WTC11 (cell line): Measurements from ENCODE around the gene IRF1. TPM values are rescaled to one million over a fixed set of nuclear protein-coding genes. Genes with fewer than 3 reads are reported as not detected.

ENCODE experiments used
- CREB1 ChIP-seq: sonication (generic); formaldehyde crosslinking; IDR thresholded peaks from 2 replicates; pipeline ENCODE4 v1.8.0; 2023; ENCODE audit warnings: mild to moderate bottlenecking, missing genetic modification reagents
- CTCF ChIP-seq: fragments of 200-600 bp; IDR thresholded peaks from 2 replicates; pipeline ENCODE4 v1.8.0; 2022; ENCODE audit warnings: antibody characterized with exemption
- ELF4 ChIP-seq: sonication (generic); formaldehyde crosslinking; IDR thresholded peaks from 2 replicates; pipeline ENCODE4 v1.8.1; 2022; ENCODE audit warnings: low read depth, mild to moderate bottlenecking, moderate library complexity, missing genetic modification reagents
- EMX1 ChIP-seq: fragments of 250-450 bp; sonication (Bioruptor Pico); IDR thresholded peaks from 2 replicates; pipeline ENCODE4 v1.8.0; 2021; ENCODE audit warnings: mild to moderate bottlenecking
- ETV6 ChIP-seq: sonication (generic); formaldehyde crosslinking; IDR thresholded peaks from 2 replicates; pipeline ENCODE4 v1.8.1; 2022; ENCODE audit warnings: mild to moderate bottlenecking, missing genetic modification reagents
- GABPB1 ChIP-seq: sonication (generic); formaldehyde crosslinking; IDR thresholded peaks from 2 replicates; pipeline ENCODE4 v1.8.1; 2023; ENCODE audit warnings: mild to moderate bottlenecking, missing genetic modification reagents
- GRHL2 ChIP-seq: fragments of 250-450 bp; sonication (Bioruptor Pico); IDR thresholded peaks from 2 replicates; pipeline ENCODE4 v1.8.0; 2022; ENCODE audit warnings: mild to moderate bottlenecking, moderate library complexity; ENCODE audit not compliant: insufficient replicate concordance, severe bottlenecking
- GTF2I ChIP-seq: fragments of 250-450 bp; sonication (Bioruptor Pico); conservative IDR thresholded peaks from 2 replicates; pipeline ENCODE4 v1.4.0; 2021; ENCODE audit warnings: mild to moderate bottlenecking
- IRF1 ChIP-seq: sonication (generic); formaldehyde crosslinking; IDR thresholded peaks from 2 replicates; pipeline ENCODE4 v1.8.0; 2023; ENCODE audit warnings: missing genetic modification reagents
- IRF2 ChIP-seq: sonication (generic); formaldehyde crosslinking; IDR thresholded peaks from 2 replicates; pipeline ENCODE4 v1.8.0; 2022; ENCODE audit warnings: low read depth, missing genetic modification reagents, borderline replicate concordance
- JUN ChIP-seq: sonication (generic); formaldehyde crosslinking; IDR thresholded peaks from 2 replicates; pipeline ENCODE4 v1.8.0; 2023; ENCODE audit warnings: mild to moderate bottlenecking, missing genetic modification reagents
- KAT7 ChIP-seq: sonication (generic); formaldehyde crosslinking; IDR thresholded peaks from 2 replicates; pipeline ENCODE4 v1.8.1; 2023; ENCODE audit warnings: missing genetic modification reagents, mild to moderate bottlenecking, borderline replicate concordance
- MAX ChIP-seq: sonication (generic); formaldehyde crosslinking; IDR thresholded peaks from 2 replicates; pipeline ENCODE4 v1.8.0; 2022; ENCODE audit warnings: mild to moderate bottlenecking, missing genetic modification reagents
- NFATC4 ChIP-seq: fragments of 250-450 bp; sonication (Bioruptor Pico); IDR thresholded peaks from 2 replicates; pipeline ENCODE4 v1.9.0; 2021; ENCODE audit warnings: mild to moderate bottlenecking
- NFYB ChIP-seq: sonication (generic); formaldehyde crosslinking; conservative IDR thresholded peaks from 2 replicates; pipeline ENCODE4 v1.8.0; 2022; ENCODE audit warnings: low read depth, missing genetic modification reagents
- NR1H2 ChIP-seq: sonication (generic); formaldehyde crosslinking; IDR thresholded peaks from 2 replicates; pipeline ENCODE4 v1.9.0; 2021; ENCODE audit warnings: mild to moderate bottlenecking, moderate library complexity, missing genetic modification reagents
- NR3C1 ChIP-seq: sonication (generic); formaldehyde crosslinking; conservative IDR thresholded peaks from 2 replicates; pipeline ENCODE4 v1.8.1; 2023; ENCODE audit warnings: low read depth, mild to moderate bottlenecking, missing genetic modification reagents
- PRRX2 ChIP-seq: fragments of 250-450 bp; sonication (Bioruptor Pico); IDR thresholded peaks from 2 replicates; pipeline ENCODE4 v1.8.0; 2021; ENCODE audit warnings: mild to moderate bottlenecking
- RORB ChIP-seq: fragments of 250-450 bp; sonication (Bioruptor Pico); IDR thresholded peaks from 2 replicates; pipeline ENCODE4 v1.9.0; 2021; ENCODE audit warnings: mild to moderate bottlenecking
- ZMAT4 ChIP-seq: fragments of 250-450 bp; sonication (Bioruptor Pico); IDR thresholded peaks from 2 replicates; pipeline ENCODE4 v1.9.0; 2021; ENCODE audit warnings: mild to moderate bottlenecking
- ZNF121 ChIP-seq: sonication (generic); formaldehyde crosslinking; IDR thresholded peaks from 2 replicates; pipeline ENCODE4 v1.8.0; 2023; ENCODE audit warnings: missing genetic modification reagents
- ZNF138 ChIP-seq: sonication (generic); formaldehyde crosslinking; conservative IDR thresholded peaks from 2 replicates; pipeline ENCODE4 v1.8.1; 2022; ENCODE audit warnings: mild to moderate bottlenecking, moderate library complexity, missing genetic modification reagents
- ZNF219 ChIP-seq: sonication (generic); formaldehyde crosslinking; IDR thresholded peaks from 2 replicates; pipeline ENCODE4 v1.8.0; 2023; ENCODE audit warnings: missing genetic modification reagents, mild to moderate bottlenecking, borderline replicate concordance
- ZNF232 ChIP-seq: sonication (generic); formaldehyde crosslinking; IDR thresholded peaks from 2 replicates; pipeline ENCODE4 v1.8.0; 2022; ENCODE audit warnings: mild to moderate bottlenecking, missing genetic modification reagents
- ZNF317 ChIP-seq: sonication (generic); formaldehyde crosslinking; IDR thresholded peaks from 2 replicates; pipeline ENCODE4 v1.8.1; 2023; ENCODE audit warnings: low read depth, mild to moderate bottlenecking, moderate library complexity, missing genetic modification reagents, borderline replicate concordance
- ZNF416 ChIP-seq: fragments of 250-450 bp; sonication (Bioruptor Pico); IDR thresholded peaks from 2 replicates; pipeline ENCODE4 v1.9.0; 2021; ENCODE audit warnings: mild to moderate bottlenecking, inconsistent platforms
- total RNA-seq: library from RNA; stranded (reverse); gene quantifications from 3 replicates; pipeline ENCODE4 v1.2.3, GENCODE V29; 2021
- TF ChIP-seq, protein P1 (sequence below): sonication (generic); formaldehyde crosslinking; IDR thresholded peaks from 2 replicates; pipeline ENCODE4 v1.8.1; 2023; ENCODE audit warnings: mild to moderate bottlenecking, missing genetic modification reagents, borderline replicate concordance
- TF ChIP-seq, protein P2 (sequence below): sonication (generic); formaldehyde crosslinking; IDR thresholded peaks from 2 replicates; pipeline ENCODE4 v1.8.1; 2023; ENCODE audit warnings: mild to moderate bottlenecking, missing genetic modification reagents
- TF ChIP-seq, protein P3 (sequence below): fragments of 250-450 bp; sonication (Bioruptor Pico); IDR thresholded peaks from 2 replicates; pipeline ENCODE4 v1.9.0; 2021; ENCODE audit warnings: moderate library complexity, mild to moderate bottlenecking, inconsistent platforms, borderline replicate concordance

Gene IRF1
- total RNA-seq, 1 experiment from 2014 or later: 8.8 TPM

DNA sequence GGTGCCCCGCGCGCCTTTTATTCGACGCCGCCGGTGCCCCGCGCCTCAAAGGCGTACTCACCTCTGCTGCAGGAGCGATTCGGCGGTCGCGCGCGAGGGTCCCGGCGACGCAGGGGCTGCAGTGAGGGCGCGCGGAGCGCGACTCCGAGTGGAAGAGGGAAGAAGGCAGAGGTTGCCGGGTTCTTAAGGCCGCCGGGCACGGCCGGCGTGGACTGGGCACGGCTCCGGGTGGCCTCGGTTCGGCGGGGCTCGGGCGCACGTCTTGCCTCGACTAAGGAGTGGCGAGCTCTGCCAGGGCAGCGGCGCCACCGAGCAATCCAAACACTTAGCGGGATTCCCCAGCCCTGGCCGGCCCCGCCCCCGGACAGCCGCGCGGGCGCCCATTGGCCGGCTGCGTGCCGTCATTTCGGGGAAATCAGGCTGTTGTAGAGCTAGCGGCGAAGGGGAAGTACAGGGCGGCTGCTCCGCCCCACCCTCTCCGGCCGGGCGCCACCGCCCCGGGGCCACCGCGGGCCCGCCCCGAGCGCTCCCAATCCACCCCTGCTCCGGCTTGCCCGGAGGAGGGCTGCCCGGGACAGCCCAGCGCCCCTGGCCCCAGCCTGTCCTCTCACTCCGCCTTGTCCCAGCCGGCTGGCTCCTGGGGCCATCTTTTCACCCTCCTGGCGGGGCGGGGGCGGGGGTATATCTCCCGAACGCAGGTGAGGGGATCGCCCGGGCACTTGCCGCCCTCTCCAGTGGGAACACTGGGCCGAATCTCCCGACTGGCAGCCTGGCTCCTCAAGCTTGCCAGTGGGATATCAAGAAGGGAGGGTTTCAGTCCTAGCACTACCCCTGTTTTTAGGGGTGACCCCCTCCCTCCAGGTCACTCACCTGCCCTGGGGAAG lies at the start of gene IRF1 (continued):
- TF ChIP-seq NFATC4 (CRISPR knock-in tag) (no peak), MAX (CRISPR knock-in tag) (peak; percentile 80; the same call in 1 of the 2 replicates), NR1H2 (no peak), PRRX2 (CRISPR knock-in tag) (no peak), KAT7 (no peak), ELF4 (CRISPR knock-in tag) (0 out of 2 replicates have a peak, but pooled peaks have one; percentile 33), GTF2I (CRISPR knock-in tag) (no peak), IRF2 (CRISPR knock-in tag) (no peak), ZNF416 (CRISPR knock-in tag) (no peak), NFYB (CRISPR knock-in tag) (peak; percentile 31; the same call in 1 of the 2 replicates), RORB (CRISPR knock-in tag) (no peak), GRHL2 (no peak), ZNF138 (no peak), ZNF317 (CRISPR knock-in tag) (no peak), IRF1 (CRISPR knock-in tag) (0 out of 2 replicates have a peak, but pooled peaks have one; percentile 57), ETV6 (CRISPR knock-in tag) (no peak), CREB1 (CRISPR knock-in tag) (0 out of 2 replicates have a peak, but pooled peaks have one; percentile 28), ZMAT4 (CRISPR knock-in tag) (no peak), GABPB1 (CRISPR knock-in tag) (peak; percentile 15; the same call in 1 of the 2 replicates), ZNF232 (CRISPR knock-in tag) (peak; percentile 36; the same call in 1 of the 2 replicates), CTCF (no peak), NR3C1 (CRISPR knock-in tag) (no peak), ZNF121 (CRISPR knock-in tag) (no peak), ZNF219 (CRISPR knock-in tag) (no peak), EMX1 (CRISPR knock-in tag) (no peak), JUN (CRISPR knock-in tag) (no peak)
- TF ChIP-seq, protein P1, sequence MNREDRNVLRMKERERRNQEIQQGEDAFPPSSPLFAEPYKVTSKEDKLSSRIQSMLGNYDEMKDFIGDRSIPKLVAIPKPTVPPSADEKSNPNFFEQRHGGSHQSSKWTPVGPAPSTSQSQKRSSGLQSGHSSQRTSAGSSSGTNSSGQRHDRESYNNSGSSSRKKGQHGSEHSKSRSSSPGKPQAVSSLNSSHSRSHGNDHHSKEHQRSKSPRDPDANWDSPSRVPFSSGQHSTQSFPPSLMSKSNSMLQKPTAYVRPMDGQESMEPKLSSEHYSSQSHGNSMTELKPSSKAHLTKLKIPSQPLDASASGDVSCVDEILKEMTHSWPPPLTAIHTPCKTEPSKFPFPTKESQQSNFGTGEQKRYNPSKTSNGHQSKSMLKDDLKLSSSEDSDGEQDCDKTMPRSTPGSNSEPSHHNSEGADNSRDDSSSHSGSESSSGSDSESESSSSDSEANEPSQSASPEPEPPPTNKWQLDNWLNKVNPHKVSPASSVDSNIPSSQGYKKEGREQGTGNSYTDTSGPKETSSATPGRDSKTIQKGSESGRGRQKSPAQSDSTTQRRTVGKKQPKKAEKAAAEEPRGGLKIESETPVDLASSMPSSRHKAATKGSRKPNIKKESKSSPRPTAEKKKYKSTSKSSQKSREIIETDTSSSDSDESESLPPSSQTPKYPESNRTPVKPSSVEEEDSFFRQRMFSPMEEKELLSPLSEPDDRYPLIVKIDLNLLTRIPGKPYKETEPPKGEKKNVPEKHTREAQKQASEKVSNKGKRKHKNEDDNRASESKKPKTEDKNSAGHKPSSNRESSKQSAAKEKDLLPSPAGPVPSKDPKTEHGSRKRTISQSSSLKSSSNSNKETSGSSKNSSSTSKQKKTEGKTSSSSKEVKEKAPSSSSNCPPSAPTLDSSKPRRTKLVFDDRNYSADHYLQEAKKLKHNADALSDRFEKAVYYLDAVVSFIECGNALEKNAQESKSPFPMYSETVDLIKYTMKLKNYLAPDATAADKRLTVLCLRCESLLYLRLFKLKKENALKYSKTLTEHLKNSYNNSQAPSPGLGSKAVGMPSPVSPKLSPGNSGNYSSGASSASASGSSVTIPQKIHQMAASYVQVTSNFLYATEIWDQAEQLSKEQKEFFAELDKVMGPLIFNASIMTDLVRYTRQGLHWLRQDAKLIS (CRISPR knock-in tag): 0 out of 2 replicates have a peak, but pooled peaks have one; percentile 44
- TF ChIP-seq, protein P2, sequence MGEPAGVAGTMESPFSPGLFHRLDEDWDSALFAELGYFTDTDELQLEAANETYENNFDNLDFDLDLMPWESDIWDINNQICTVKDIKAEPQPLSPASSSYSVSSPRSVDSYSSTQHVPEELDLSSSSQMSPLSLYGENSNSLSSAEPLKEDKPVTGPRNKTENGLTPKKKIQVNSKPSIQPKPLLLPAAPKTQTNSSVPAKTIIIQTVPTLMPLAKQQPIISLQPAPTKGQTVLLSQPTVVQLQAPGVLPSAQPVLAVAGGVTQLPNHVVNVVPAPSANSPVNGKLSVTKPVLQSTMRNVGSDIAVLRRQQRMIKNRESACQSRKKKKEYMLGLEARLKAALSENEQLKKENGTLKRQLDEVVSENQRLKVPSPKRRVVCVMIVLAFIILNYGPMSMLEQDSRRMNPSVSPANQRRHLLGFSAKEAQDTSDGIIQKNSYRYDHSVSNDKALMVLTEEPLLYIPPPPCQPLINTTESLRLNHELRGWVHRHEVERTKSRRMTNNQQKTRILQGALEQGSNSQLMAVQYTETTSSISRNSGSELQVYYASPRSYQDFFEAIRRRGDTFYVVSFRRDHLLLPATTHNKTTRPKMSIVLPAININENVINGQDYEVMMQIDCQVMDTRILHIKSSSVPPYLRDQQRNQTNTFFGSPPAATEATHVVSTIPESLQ (CRISPR knock-in tag): no peak
- TF ChIP-seq, protein P3, sequence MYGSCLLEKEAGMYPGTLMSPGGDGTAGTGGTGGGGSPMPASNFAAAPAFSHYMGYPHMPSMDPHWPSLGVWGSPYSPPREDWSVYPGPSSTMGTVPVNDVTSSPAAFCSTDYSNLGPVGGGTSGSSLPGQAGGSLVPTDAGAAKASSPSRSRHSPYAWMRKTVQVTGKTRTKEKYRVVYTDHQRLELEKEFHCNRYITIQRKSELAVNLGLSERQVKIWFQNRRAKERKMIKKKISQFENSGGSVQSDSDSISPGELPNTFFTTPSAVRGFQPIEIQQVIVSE (CRISPR knock-in tag): no peak
